Testis (tissue), 2 donors: ENCODE measurements around the gene PIBF1.

Source experiments
- CTCF ChIP-seq, 3 experiments: fragments of 450-650 bp in 2 of 3; fragments of 200-600 bp in 1 of 3; sonication (generic) in 1 of 3; IDR thresholded peaks; one replicate each; pipeline ENCODE4 v1.5.1; 2016 to 2019; ENCODE audit warnings: antibody characterized with exemption in 3 of 3, mild to moderate bottlenecking in 2 of 3, moderate library complexity in 1 of 3
- POLR2A ChIP-seq: fragments of 450-650 bp; IDR thresholded peaks from one replicate; pipeline ENCODE4 v1.6.1; 2017; ENCODE audit warnings: antibody characterized with exemption, mild to moderate bottlenecking, moderate library complexity

GRCh38 chr13:72932250-72932649 is 150.3 kb downstream of the PIBF1 start:
- TF ChIP-seq CTCF (IDR thresholded peaks at IDR 0.05) (no peak), POLR2A (no peak)
